ENCODE measurements around the gene SYNE2. TPM values are rescaled to one million over a fixed set of nuclear protein-coding genes. Genes with fewer than 3 reads are reported as not detected.

SYNE2 gene
- total and polyA plus RNA-seq, 10 of the 15 experiments (the other 5 are each of a cell fraction or from before 2014, with no cell fraction given), result 2.1 to 52.7 (median 38.1) TPM

DNA sequence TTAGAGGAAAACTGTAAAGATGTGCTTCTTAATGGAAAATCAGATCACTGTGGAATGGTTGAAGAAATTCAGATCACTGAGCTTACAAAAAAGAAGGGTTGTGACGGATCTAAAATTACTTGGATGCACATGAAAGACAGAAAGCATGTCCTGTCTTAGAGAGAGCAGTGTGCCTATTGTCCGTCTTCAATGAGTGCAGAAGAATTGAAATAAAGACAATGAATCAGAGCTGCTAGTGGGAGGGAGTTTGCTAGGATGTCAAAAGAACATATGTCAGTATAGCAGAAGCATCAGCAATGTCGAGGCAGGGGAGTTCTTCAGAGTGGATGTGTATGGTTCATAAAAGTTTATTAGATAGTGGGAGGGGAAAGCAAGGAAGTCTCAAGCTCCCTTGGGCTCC lies 172.7 kb downstream of the SYNE2 start:
- no peak overlapping the region for H3K4me2 ChIP-seq (ENCODE audit: control insufficient read depth, insufficient read depth)
- CTCF ChIA-PET, result interaction anchor here (1.4 to 3.2 kb wide), 4 partner anchors 14 to 278 kb away, joined by 3 to 15 read pairs (median 5); no protein-coding TSS in a partner anchor
- in situ Hi-C loops (cut with MboI) (no loop called here), intact Hi-C loops (cut with micrococcal nuclease; ENCODE audit: unreplicated experiment) (no loop called here)
- H3K9me3 ChIP-seq (replicated peaks; ENCODE audit: control insufficient read depth, insufficient read depth, low read length), result no peaks in the 10 kb centered on the region
- H3K27ac ChIP-seq (ENCODE audit: control insufficient read depth, insufficient read depth), result no peak overlapping the region
- H2AFZ ChIP-seq (ENCODE audit: control insufficient read depth, low read depth, low read length), result no peak overlapping the region
- no peaks in the 10 kb centered on the region for H4K20me1 ChIP-seq (ENCODE audit: control insufficient read depth, insufficient read depth)
- POLR2A ChIA-PET, result interaction anchor here (0.5 kb wide), 1 partner anchor 102 kb away, joined by 3 read pairs; no protein-coding TSS in a partner anchor
- no TSS peak for BruUV-seq (replicated peaks)
- H3K79me2 ChIP-seq (ENCODE audit: control insufficient read depth, insufficient read depth, low read length), result no peaks in the 10 kb centered on the region
- H3K4me1 ChIP-seq (ENCODE audit: control insufficient read depth, insufficient read depth, low read length), result no peaks in the 10 kb centered on the region
- no peaks in the 10 kb centered on the region for H3K27me3 ChIP-seq (replicated peaks in 1 of 2; ENCODE audit: control insufficient read depth in 2 of 2, insufficient read depth in 2 of 2, low read length in 1 of 2)
- ATAC-seq (no peak), FAIRE-seq (no peak), DNase-seq (ENCODE audit: low read depth, low spot score) (no peak)
- RAD21 ChIA-PET (ENCODE audit: unreplicated experiment), result interaction anchor here (1.3 kb wide), 1 partner anchor 226 kb away, joined by 6 read pairs; no protein-coding TSS in a partner anchor
- no peak for TF ChIP-seq GABPA (IDR thresholded peaks at IDR 0.05; ENCODE audit: low read depth)
- TF ChIP-seq HCFC1 (IDR thresholded peaks at IDR 0.05; ENCODE audit: low read length), result no peak
- no peak for TF ChIP-seq LARP7 (IDR thresholded peaks at IDR 0.05)
- no peak for TF ChIP-seq SP1 (IDR thresholded peaks at IDR 0.05; ENCODE audit: low read depth, low read length)
- no peak for TF ChIP-seq RELA (IDR thresholded peaks at IDR 0.05; ENCODE audit: borderline replicate concordance, partially characterized antibody)
- TF ChIP-seq SIX5 (IDR thresholded peaks at IDR 0.05; ENCODE audit: low read depth, low read length, severe bottlenecking), result no peak
- no peak for TF ChIP-seq TCF3 (IDR thresholded peaks at IDR 0.05; ENCODE audit: borderline replicate concordance, insufficient read depth, low read depth, low read length)
- TF ChIP-seq ASH2L (IDR thresholded peaks at IDR 0.05; ENCODE audit: borderline replicate concordance, low read depth), result no peak
- TF ChIP-seq USF2 (IDR thresholded peaks at IDR 0.05; ENCODE audit: borderline replicate concordance, low read depth, low read length), result no peak
- no peak for TF ChIP-seq HDAC2 (IDR thresholded peaks at IDR 0.05)
- TF ChIP-seq NFXL1 (IDR thresholded peaks at IDR 0.05; ENCODE audit: borderline replicate concordance), result no peak
- TF ChIP-seq FOXK2 (IDR thresholded peaks at IDR 0.05), result no peak
- TF ChIP-seq, protein P1, sequence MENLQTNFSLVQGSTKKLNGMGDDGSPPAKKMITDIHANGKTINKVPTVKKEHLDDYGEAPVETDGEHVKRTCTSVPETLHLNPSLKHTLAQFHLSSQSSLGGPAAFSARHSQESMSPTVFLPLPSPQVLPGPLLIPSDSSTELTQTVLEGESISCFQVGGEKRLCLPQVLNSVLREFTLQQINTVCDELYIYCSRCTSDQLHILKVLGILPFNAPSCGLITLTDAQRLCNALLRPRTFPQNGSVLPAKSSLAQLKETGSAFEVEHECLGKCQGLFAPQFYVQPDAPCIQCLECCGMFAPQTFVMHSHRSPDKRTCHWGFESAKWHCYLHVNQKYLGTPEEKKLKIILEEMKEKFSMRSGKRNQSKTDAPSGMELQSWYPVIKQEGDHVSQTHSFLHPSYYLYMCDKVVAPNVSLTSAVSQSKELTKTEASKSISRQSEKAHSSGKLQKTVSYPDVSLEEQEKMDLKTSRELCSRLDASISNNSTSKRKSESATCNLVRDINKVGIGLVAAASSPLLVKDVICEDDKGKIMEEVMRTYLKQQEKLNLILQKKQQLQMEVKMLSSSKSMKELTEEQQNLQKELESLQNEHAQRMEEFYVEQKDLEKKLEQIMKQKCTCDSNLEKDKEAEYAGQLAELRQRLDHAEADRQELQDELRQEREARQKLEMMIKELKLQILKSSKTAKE (IDR thresholded peaks at IDR 0.05; ENCODE audit: low read depth, poor library complexity, severe bottlenecking), result no peak
- peaks cover 0 to 36% of the 10 kb centered on the region in 2 experiments; a peak in 2 of 4 replicates for H3K36me3 ChIP-seq (ENCODE audit: control insufficient read depth in 2 of 2, insufficient read depth in 2 of 2, low read length in 1 of 2)
- 80% methylated on average over 3 of the region's 3 CpGs for WGBS (ENCODE audit: insufficient coverage, insufficient replicate concordance, low lambda C conversion rate, missing lambda C conversion rate)
- no peak overlapping the region for H3K4me3 ChIP-seq
- SMC1A ChIA-PET (ENCODE audit: uncharacterized antibody, unreplicated experiment), result interaction anchor here (0.9 to 1.8 kb wide), 2 partner anchors 23 to 36 kb away, joined by 3 read pairs; no protein-coding TSS in a partner anchor
- H3K9ac ChIP-seq (ENCODE audit: control insufficient read depth, insufficient read depth, low read length), result no peak overlapping the region
